ENCODE measurements around the gene MRPS21. TPM values are rescaled to one million over a fixed set of nuclear protein-coding genes. Genes with fewer than 3 reads are reported as not detected.

Gene MRPS21
- 41.7 TPM for polyA plus RNA-seq (ENCODE audit: insufficient read length)

- peak; percentile 95 for DNase-seq
Observed at GRCh38 chr1:150293433-150294253, at the start of gene MRPS21. Gene MRPS21 (plus strand): TSS chr1:150293861. CDS start chr1:150294367, 506 bp downstream.

GRCh38 chr1:150249936-150250335 is 43.7 kb upstream of the MRPS21 start:
- no peak for DNase-seq

- no peak for DNase-seq
Observed at GRCh38 chr1:150256198-150256553, 37.5 kb upstream of the MRPS21 start.

GRCh38 chr1:150256554-150257341 is 36.9 kb upstream of the MRPS21 start:
- no peak for DNase-seq

- DNase-seq = no peak
Observed at GRCh38 chr1:150257624-150258585, 35.8 kb upstream of the MRPS21 start, which contains the start of gene CA14. Gene CA14 (plus strand): TSS chr1:150257774. CDS start chr1:150258129, 355 bp downstream.

- DNase-seq = no peak
Observed at GRCh38 chr1:150259217-150259616, 34.4 kb upstream of the MRPS21 start.

- no peak for DNase-seq
Observed at GRCh38 chr1:150259758-150260669, 33.6 kb upstream of the MRPS21 start.

GRCh38 chr1:150261367-150261766 is 32.3 kb upstream of the MRPS21 start:
- no peak for DNase-seq

- no peak for DNase-seq
Observed at GRCh38 chr1:150262388-150263320, 31.0 kb upstream of the MRPS21 start.

GRCh38 chr1:150263549-150263948 is 30.1 kb upstream of the MRPS21 start:
- no peak for DNase-seq

GRCh38 chr1:150267896-150268295 is 25.8 kb upstream of the MRPS21 start:
- DNase-seq = no peak

- peak; percentile 45 for DNase-seq
Observed at GRCh38 chr1:150268340-150268704, 25.3 kb upstream of the MRPS21 start.

GRCh38 chr1:150268705-150269403 is 24.8 kb upstream of the MRPS21 start, which contains the start of gene APH1A:
Gene APH1A (minus strand): TSS chr1:150269016. CDS start chr1:150268810, 206 bp downstream.
- peak; percentile 96 for DNase-seq

GRCh38 chr1:150269451-150269850 is 24.2 kb upstream of the MRPS21 start:
- DNase-seq = no peak

GRCh38 chr1:150271291-150271959 is 22.2 kb upstream of the MRPS21 start:
- no peak for DNase-seq

- no peak for DNase-seq
Observed at GRCh38 chr1:150273311-150273710, 20.4 kb upstream of the MRPS21 start.

- no peak for DNase-seq
Observed at GRCh38 chr1:150280138-150280707, 13.4 kb upstream of the MRPS21 start.

GRCh38 chr1:150281221-150281757 is 12.4 kb upstream of the MRPS21 start:
- DNase-seq = peak; percentile 59
